Activated CD4-positive, alpha-beta T cell treated with anti-CD3 and anti-CD28 coated beads, Interleukin-10, Interleukin-2, amounts not matched to agents 100 ng/mL and 50 ng/mL, durations not matched to agents 16 hours and 8 hours (primary cell): ENCODE results near the gene ZNF462.
"Not testable (repeated sequence)": the region's sequence is repeated elsewhere in the genome, so short reads cannot be mapped to it uniquely, and the experiment has no call there.

Experiments used
- DNase-seq: peaks from one replicate; pipeline ENCODE4 v3.0.0-alpha.2; 2020

The ZNF462 gene

DNA sequence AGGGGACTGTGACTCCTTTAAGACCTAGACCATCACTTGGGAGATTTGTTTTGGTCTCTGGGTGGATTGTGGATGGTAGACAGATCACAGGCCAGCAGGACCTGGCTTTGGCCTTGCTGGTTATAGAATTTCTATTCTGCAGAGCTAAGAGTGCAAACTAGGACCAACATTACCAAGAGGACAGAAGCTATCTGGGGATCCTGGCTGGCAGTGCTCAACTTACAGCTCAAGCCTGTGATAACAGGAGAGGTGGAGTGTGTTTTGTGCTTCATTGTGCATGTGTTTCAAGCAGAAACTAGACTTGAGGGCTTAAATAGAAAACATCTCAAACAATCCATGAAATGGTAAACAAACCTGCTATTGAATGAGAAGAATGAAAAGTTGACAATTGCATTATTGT, 106.7 kb downstream of the ZNF462 start:
- no peak for DNase-seq

DNA sequence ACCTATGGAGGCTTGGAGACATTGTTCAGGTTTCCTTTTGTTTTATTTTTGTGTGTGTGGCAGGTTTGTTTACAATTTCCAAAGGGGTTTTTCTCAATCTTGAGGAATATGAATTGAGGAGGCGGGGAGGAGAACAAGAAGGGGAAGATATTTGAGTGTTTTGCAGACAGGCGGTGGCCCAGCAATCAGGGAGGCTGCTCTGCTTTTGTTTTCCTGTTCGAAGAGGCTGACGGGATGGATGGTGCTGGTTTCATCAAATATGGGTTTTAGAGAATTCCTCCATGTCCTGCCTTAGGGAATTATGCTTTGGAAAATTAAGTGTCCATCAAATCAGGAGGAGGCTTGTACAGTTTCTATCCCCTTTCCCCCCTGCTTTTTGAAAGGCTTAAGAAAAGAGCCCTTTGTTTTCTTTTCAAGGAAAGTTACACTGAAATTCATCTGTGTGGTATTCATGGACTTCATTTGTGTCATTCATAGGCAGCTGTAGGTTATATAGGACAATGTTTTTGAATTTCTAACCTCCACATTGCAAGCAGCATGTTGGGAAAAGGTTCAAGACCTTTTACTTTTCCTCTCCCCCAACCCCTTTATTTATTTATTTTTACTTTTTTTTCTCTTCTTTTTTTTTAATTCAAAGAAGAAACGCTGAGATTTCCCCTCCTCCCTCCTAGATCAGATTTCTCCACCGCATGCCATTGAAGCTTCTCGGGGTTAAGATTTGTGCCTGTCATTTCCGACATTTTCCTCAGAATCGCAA, 107.4 kb downstream of the ZNF462 start:
- no peak for DNase-seq

DNA sequence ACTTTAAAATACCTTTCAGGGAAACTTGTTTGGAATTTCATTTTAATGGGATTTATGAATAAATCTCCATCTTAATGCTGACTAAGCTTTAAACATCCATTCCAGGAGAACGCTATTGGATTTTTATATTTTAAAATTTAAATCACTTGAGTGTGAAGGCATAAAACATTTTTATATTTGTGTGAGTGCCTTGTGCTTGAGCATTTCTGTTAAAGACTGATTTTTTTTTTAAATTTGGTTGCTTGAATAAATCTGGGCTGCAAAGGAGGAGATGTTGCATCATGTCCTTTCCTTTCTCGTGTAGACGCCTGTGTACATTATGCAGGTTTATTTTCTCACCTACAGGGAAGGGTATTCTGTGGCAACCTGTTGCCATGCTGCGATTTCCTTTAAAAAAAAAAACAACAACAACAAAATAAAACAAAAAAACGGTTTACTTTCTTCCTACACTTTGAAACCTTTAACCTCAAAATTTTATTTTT, 108.1 kb downstream of the ZNF462 start:
- DNase-seq = no peak

DNA sequence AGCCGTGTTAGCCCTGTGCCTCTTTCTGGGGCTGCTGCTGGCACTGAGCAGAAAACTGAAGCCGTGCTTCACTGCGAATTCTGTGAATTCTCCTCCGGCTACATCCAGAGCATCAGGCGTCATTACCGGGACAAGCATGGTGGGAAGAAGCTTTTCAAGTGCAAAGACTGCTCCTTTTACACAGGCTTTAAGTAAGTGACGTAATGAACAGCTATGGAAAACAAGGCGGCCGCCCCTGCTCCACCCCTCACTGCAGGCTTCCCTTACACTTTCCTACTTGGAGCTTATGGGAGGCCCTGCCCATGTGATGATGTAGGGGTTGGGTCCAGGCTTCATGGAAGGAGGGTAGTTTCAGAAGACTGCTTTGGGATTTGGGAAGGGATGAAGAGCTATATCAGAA, 109.1 kb downstream of the ZNF462 start:
- no peak for DNase-seq

DNA sequence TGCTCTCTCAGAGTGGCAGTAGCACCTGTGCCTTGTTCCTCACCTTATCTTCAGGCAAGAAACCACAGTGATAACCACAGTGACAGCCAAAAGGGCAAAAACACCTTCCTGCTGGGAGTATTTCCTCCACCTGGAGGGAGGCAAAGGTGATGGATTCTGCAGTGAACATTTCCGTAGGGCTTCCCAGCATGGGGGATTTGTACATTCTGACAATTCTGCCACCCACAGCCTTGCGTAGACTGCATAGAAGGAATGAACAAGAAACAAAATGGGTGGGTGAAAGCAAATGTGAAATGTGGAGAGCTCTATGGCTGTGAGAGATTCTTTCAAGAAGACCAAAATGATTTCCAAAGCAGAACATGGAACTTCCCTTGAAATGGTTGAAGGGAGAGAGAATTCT, 111.4 kb downstream of the ZNF462 start:
- no peak for DNase-seq

DNA sequence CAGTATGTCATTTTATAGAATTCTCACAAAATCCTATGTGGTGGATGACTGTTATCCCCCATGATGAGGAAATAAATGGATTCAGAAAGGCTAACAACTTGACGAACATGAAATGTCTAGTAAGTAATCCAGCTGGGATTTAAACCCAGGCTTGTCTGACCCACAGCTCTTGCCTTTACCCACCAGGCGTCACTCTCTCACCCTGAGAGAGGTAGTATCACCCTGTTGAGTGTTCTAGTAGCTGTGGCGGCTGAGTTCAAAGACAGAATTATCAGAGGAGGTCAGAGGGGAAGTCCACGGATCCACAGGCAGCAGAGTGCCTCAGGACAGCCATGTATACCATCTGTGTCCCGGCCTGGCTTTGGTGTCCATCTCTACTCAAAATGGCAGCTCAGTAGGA, 113.8 kb downstream of the ZNF462 start:
- no peak for DNase-seq

DNA sequence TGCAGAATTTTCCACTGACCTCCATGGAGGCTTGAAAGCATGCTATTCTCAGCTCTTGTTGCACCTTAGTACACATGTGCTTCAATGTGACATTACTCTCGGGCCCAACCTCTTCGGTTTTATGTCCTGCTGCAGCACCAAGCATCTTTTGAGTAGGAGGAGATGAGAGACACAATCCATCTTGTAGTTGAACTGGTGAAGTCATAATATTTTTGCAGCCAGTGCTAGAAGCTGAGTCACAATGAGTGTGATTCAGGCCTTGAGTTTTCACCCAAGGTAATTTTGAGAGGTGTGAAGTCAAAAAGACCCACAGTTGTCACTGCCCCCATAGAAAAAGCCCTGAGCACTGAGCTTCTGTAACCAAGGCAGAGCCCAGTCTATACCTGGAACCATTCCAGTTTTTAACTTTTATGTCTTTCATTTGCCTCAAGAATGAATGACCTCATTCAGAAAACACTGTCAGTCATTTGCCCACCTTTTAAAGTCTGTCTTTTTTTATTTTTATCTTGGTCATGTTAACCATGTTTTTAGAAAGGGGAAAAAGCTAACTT, 117.7 kb downstream of the ZNF462 start:
- DNase-seq = no peak

DNA sequence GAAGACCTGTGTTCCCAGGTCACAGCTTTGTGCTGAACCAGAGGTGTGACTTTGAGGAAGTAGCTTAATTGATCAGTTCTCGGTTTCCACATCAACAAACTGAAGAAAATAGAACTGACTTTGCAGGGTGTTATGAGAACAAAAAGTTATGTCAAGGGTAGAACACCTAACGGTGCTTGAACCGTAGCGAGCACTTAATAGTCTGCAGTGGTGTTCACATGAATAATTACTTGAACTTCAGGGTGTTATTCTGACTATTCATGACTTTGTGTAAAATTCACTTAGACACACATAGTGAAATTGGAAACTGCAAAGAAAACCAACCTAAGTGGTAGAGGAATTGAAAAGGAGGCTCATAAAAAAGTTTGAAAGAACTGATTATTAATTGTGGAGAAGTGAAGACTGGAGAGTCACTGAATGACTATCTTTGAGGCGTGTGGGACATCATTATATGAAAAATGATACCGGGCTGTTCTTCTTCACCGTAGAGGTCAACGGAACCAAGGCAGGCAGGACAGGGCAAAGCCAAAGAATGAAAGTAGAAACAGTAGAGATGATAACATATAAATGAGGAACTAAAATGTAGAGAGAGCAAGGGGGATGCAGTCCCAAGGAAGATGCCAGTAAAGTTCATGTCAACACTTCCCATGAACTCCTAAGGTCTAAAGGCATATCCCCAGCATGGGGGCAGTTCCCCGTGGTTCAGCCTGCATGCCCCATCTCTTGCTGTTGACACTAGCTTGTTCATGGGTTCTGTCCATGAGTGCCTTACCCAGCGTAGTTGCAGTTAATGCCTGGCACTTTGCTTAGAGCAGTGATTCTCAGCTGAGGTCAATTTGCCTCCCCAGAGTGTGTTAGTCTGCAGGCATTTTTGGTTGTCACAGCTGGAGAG, 118.7 kb downstream of the ZNF462 start:
- no peak for DNase-seq

DNA sequence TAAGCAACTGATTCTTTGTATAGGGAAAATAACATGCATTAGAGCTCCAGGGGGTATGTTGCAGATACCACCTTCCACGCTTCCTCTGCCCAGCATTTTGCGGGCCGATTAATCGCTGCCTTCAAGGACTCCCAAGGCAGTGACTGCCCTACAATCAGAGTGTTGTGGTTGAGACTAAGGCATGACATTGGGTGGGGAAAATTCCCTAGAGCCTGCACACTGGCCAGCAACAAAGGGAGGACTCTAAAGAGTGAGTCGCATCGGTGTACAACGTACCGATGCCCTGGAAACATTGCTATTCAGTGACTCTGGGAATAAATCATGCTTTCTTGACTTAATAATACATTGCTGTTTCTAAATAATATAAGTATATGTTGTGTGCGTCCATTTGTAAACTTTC, 119.7 kb downstream of the ZNF462 start:
- DNase-seq = no peak

DNA sequence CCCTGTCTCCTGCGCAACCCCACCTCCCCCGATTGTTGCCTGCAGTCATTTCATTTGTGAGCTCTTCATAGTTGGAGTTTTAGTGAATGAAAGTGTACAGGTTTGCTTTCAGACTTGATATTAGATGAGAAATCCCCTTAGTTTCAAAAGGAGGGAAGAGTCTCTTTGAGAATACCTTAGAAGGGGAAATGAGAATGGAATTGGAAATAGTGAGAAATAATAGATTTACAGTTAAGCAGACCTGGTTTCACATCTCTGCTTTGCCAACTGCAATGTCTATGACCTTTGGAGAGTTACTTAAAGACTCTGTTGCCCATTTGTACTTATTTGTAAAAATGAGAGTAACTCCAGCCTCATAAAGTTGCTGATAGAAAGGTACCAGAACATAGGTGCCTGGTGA, 120.4 kb downstream of the ZNF462 start:
- DNase-seq = no peak

DNA sequence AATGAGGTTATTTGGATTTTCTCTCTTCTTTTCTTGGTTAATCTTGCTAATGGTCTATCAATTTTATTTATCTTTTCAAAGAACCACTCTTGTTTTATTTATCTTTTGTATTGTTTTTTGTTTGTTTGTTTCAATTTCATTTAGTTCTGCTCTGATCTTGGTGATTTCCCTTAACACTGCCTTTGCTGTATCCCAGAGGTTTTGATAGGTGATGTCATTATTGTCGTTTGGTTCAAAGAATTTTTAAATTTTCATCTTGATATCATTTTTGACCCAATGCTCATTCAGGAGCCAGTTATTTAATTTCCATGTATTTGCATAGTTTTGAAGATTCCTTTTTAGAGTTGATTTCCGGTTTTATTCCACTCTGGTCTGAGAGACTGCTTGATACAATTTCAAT, 126.9 kb downstream of the ZNF462 start:
- DNase-seq = not testable (repeated sequence)

DNA sequence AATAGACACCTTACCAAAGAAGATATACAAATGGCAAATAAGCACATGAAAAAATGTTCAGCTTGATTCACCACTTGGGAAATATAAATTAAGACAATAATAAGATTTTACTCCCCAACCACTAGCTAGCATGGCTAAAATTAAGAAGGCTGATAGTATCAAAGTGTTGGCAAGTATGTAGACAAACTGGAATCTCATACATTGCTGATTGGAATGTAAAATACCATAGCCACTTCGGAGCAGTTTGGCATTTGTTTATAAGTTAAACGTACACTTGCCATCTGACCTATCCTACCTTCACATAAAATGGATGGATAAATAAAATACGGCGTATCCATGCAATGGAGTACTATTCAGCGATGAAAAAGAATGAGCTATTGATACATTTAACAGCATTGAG, 129.2 kb downstream of the ZNF462 start:
- DNase-seq = no peak

DNA sequence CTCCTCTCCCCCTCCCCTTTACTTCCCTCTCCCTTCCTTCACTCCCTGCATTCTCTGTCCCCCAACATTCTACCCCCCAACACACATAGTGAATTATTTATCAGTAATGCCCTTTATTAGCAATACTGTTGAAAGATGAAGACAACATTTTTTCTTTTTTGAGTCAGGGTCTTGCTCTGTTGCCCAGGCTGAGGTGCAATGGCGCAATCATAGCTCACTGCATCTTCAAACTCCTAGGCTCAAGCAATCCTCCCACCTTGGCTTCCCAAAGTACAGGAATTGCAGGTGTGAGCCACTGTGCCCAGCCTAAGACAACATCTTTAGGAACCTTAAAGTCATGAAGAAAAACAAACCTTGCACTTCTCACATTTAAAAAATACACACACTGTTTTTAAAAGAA, 130.6 kb downstream of the ZNF462 start:
- DNase-seq = no peak

DNA sequence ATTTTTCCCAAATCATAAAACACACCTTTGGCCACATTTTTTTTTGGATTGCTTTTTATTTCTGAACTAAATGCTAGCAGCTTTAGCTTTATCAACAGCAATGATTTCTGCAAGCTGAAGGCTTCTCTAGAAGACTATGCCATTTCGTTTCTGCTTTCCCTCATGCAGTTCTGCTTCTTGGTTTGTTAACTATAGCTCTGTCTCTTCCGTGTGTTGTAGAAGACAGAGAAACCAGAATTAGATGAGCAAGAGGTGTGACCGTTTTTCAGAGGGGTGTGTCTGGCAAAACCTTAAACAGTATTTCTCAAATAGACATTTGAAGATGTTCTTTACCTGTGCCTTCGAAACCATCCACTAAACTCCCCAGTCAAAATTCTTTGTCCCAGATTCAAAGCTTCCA, 131.5 kb downstream of the ZNF462 start:
- DNase-seq = no peak

DNA sequence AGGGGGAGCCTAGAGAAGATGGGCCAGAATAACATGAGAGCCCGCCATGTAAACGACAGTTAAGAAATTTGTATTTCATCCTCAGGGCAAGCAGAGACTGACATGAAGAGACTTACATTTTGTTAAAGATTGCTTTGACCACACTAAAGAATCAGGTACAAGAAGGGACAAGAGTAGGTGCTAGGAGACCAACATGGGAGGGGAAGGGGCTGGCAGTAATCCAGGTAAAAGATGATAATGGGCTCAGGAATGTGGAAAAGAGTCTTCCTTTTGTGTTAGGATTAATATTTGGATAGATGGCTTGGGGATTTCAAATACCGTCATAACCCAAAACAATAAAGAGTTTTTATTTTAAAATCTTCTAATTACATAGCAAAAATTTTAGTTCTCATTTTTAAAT, 137.3 kb downstream of the ZNF462 start:
- no peak for DNase-seq

DNA sequence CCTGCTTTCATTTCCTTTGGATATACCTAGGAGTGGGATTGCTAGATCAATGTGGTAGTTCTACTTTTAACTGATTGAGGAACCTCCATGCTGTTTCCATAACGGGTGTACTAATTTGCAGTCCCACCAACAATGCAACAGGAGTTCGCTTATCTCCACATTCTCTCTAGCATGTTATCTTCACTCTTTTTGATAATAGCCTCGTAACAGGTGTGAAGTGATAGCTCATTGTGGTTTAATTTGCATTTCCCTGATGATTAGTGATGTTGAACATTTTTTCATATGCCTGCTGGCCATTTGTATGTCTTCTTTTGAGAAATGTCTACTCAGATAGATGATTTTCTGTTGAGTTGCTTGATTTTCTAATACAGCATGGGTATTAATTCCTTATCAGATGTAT, 142.2 kb downstream of the ZNF462 start:
- DNase-seq = no peak

DNA sequence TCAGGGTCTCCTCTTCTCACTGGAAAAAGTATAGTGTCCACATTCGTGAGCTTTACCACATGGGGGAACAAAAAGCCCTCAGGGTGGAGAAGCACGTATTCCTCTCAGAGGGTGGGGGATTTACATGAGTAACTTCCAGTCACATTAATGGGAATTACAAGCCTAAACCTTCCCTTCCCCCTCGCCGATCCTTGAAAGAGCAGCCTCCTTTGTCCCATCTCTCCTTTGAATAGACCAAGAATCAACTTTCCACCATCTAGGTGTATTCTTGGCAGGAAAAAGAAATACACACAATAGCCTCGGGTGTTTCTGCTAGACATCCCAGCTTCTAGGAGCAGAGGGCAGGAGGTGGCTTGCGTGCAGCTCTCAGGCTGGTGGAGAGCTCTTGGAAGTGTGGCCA, 144.4 kb downstream of the ZNF462 start:
- no peak for DNase-seq

DNA sequence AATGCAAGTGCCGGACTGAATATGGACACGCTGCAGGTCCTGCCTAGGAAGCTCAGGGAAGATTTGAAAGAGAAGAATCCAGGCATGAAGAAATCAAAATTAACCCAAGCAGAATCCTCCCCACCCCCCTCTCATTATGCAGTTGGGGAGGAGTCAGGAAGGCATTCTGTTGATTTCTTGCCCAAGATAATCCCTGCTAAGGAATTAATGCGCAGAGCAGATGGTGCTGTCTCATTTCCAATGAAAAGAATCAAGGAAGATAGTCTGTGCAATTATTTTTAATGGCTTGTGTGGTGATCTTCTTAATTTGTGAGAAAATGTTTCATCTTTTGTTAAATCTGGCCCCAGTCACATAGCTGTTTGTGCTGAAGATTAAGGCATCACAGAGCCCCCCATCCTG, 145.0 kb downstream of the ZNF462 start:
- no peak for DNase-seq

DNA sequence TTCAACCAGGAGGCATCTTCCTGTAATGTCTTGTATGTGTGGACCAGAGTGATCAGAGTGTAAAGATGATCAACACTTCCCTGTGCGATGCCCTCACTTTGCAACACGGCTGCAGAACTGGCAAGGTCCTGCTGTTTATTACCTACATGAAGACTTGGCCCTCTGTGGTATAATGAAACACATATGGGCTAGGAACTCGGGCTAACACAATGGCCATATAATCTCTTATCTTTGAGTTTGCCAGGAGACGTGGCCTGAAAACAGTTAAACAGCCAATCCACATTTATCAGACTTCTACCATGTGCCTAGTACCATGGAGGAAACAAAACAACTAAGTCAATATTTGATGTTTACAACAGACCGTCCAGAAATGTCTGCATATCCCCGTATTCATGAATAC, 145.5 kb downstream of the ZNF462 start:
- DNase-seq = no peak

DNA sequence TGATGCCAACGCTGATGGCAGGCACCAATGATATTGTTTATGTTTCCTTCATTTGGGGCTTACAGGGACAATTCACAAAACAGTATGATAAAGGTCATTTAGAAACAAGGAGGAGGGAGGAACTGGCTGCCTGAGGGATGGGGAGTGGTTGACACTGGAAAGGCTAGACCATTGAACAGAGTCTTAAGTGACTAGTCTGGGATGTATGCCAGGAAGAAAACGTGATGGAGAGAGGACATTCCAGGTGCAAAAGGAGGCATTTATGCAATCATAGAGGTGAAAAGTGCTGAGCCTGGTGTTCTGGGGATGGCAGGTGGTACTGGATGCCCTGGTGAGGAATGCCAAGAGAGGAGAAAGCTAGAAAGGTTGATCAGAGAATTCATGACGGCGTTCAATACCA, 153.4 kb downstream of the ZNF462 start:
- DNase-seq = no peak

DNA sequence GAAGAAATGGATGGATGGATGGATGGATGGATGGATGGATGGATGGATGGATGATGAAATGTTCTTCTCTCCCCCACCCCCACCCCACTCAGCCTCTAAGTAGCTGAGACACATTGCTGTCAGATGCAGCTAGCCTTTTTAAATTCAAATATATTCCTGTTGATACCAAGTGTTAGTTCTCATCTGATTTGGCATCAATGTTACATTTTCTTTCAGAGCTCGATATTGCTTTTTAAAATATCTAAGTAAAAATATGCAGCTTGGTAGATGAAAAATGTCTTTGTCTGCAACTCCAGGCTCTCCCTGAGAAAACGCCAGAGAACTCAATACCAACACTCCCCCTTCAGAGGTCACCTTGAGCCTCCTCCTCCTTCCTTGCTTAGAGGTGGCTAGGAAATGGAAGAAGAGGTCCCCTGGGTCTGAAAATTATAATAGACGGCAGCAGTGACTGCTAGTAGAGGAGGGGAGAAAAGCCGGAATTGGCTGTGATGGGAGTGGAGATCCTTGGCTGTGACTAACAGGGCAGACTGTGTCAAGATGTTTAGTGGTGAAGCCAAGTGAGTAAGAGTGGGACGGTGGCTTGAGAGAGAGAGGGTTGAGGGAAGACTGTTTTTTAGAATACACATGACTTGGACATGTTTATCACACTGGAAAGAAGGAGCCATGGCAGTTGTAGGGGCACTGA, 156.0 kb downstream of the ZNF462 start:
- no peak for DNase-seq

DNA sequence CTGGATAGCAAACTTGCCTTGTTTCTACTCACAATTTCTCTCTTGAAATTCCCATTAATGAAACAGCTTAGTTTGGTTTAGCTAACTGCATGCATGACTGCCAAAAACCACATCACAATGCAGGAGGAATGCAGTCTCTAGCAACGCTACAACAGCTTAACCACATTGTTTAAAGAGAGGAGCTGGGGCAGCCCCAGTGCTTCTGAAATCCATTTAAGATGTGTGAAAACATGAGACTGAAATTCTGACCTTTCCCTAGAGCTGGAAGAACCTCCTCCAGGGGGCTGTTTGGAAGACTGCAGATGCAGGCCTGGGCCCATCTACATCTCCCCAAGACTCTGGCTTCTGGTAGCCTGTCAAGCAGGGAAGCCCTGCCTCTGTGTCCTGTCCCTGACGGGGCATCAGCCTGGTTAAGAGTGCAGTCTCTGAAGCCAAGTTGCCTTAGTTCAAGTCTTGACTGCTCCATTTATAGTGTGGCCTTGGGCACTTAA, 157.1 kb downstream of the ZNF462 start:
- DNase-seq = no peak

DNA sequence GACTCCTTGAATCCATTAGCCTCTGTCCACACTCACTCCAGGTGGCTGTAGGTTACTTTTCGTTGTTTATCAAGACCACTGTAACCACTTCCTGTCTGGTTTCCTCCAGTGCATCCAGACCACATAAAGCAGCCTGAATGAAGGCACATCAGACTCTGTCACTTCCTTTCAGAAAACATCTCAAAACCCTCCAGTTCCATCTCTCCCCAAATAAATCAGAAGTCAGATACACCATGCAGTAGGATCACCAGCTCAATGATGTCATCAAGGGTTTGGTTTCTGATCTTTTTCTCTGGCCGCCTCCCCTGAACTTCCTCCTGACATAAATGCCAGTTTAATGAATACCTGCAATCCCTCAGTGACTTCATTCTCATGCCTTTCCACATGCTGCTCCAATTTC, 161.2 kb downstream of the ZNF462 start:
- peak; percentile 12 for DNase-seq
